CD4-positive, alpha-beta memory T cell (primary cell): Measurements from ENCODE around the gene KRT33B. TPM values are rescaled to one million over a fixed set of nuclear protein-coding genes. Genes with fewer than 3 reads are reported as not detected.
A peak's percentile ranks its signal among the peaks of the same experiment; 100 is the strongest.

ENCODE experiments used
- CTCF ChIA-PET: fragments of 350-600 bp; sonication (Branson Sonifier 250); formaldehyde crosslinking; loops from one replicate; lab custom pipeline; 2021; ENCODE audit warnings: inconsistent platforms; ENCODE audit not compliant: partially characterized antibody; lab: Charles Lee
- POLR2A ChIA-PET: fragments of 350-600 bp; sonication (Branson Sonifier 250); formaldehyde crosslinking; loops from one replicate; lab custom pipeline; 2021; ENCODE audit not compliant: partially characterized antibody; lab: Charles Lee
- DNase-seq, 5 donors: peaks; one replicate each; pipeline versions ENCODE4 v3.0.0 to v3.0.0-alpha.2; 2020 to 2022; ENCODE audit warnings: mixed read lengths in 1 of 5
- H3K27ac ChIP-seq: one replicate; pipeline ENCODE4 v1.7.0; 2013; ENCODE audit warnings: low read depth, low read length
- H3K27me3 ChIP-seq: 2 replicates; pipeline ENCODE4 v1.7.0; 2013; ENCODE audit warnings: mild to moderate bottlenecking, low read length, moderate library complexity; ENCODE audit not compliant: insufficient read depth
- H3K36me3 ChIP-seq: 2 replicates; pipeline ENCODE4 v1.7.0; 2013; ENCODE audit warnings: mild to moderate bottlenecking, low read length, moderate library complexity; ENCODE audit not compliant: insufficient read depth
- H3K4me1 ChIP-seq: 2 replicates; pipeline ENCODE4 v1.7.0; 2013; ENCODE audit warnings: mild to moderate bottlenecking, low read length, moderate library complexity; ENCODE audit not compliant: insufficient read depth
- H3K4me3 ChIP-seq, 2 donors: one replicate each; pipeline ENCODE4 v1.7.0; 2013; ENCODE audit warnings: low read length in 2 of 2, mild to moderate bottlenecking in 1 of 2
- H3K9me3 ChIP-seq, 2 donors: one replicate each; pipeline ENCODE4 v1.7.0; 2013; ENCODE audit warnings: low read length in 2 of 2, control low read depth in 1 of 2; ENCODE audit not compliant: control insufficient read depth in 1 of 2
- H3K27ac Mint-ChIP-seq, 7 donors: one replicate each; pipeline ENCODE4 v1.8.0; 2020 to 2021; ENCODE audit warnings: mixed read lengths in 7 of 7, mild to moderate bottlenecking in 6 of 7, inconsistent platforms in 3 of 7, moderate library complexity in 3 of 7
- H3K27me3 Mint-ChIP-seq, 2 donors: one replicate each; pipeline ENCODE4 v1.8.0; 2020 to 2021; ENCODE audit warnings: mixed read lengths in 2 of 2
- H3K36me3 Mint-ChIP-seq, 2 donors: one replicate each; pipeline ENCODE4 v1.8.0; 2020 to 2021; ENCODE audit warnings: mixed read lengths in 2 of 2, inconsistent platforms in 1 of 2, mild to moderate bottlenecking in 1 of 2
- H3K4me1 Mint-ChIP-seq, 4 donors: one replicate each; pipeline ENCODE4 v1.8.0; 2020 to 2021; ENCODE audit warnings: mixed read lengths in 4 of 4, mild to moderate bottlenecking in 1 of 4
- H3K4me3 Mint-ChIP-seq, 8 donors: one replicate each; pipeline ENCODE4 v1.8.0; 2020 to 2021; ENCODE audit warnings: mixed read lengths in 8 of 8, mild to moderate bottlenecking in 7 of 8, moderate library complexity in 6 of 8, inconsistent platforms in 3 of 8
- H3K9me3 Mint-ChIP-seq, 8 donors: one replicate each; pipeline ENCODE4 v1.8.0; 2020 to 2021; ENCODE audit warnings: mixed read lengths in 8 of 8, mild to moderate bottlenecking in 5 of 8, inconsistent platforms in 3 of 8, moderate library complexity in 1 of 8
- intact Hi-C: fragments of 100-400 bp; cut with micrococcal nuclease; formaldehyde crosslinking; loops from one replicate; pipeline ENCODE4 v1.15.1; 2023
- polyA plus RNA-seq, 2 donors: library from polyadenylated mRNA; unstranded; fragments of 300-500 nt; fragmentation: Illumina TruSeq; gene quantifications; one replicate each; pipeline ENCODE4 v1.2.3, GENCODE V29; 2021
- total RNA-seq, 2 experiments: library from RNA; stranded (reverse); gene quantifications; one replicate each; pipeline ENCODE4 v1.2.3, GENCODE V29; 2021

KRT33B gene
- total and polyA plus RNA-seq, 4 experiments from 2014 or later = not detected

GRCh38 chr17:41340494-41340893, 29.1 kb downstream of the KRT33B start:
- POLR2A ChIA-PET = interaction anchor here (1.1 to 5.8 kb wide), 11 partner anchors 8 to 349 kb away, joined by 3 to 75 read pairs (median 7); partner anchors contain the start of genes EIF1, KRT33A and KRTAP16-1
- intact Hi-C loops = no loop called here
- H3K9me3 ChIP-seq = no peaks in the 10 kb centered on the region

GRCh38 chr17:41339571-41340172, 29.9 kb downstream of the KRT33B start:
- peaks cover 16% of the 10 kb centered on the region in 2 donors for H3K36me3 Mint-ChIP-seq
- peak overlapping the region; percentile 95 to 100 (median 99) for H3K27ac Mint-ChIP-seq
- peak overlapping the region; percentile 49 to 80 (median 69) for H3K4me3 Mint-ChIP-seq
- Histone ChIP-seq H3K4me3 (peak overlapping the region; percentile 15 to 20), H3K9me3 (no peaks in the 10 kb centered on the region), H3K27me3 (no peaks in the 10 kb centered on the region), H3K4me1 (peaks cover 94% of the 10 kb centered on the region), H3K36me3 (no peaks in the 10 kb centered on the region), H3K27ac (peak overlapping the region; percentile 72)
- DNase-seq = peak in 1 of 5 donors; percentile 41
- no peaks in the 10 kb centered on the region for H3K27me3 Mint-ChIP-seq
- ChIA-PET CTCF (interaction anchor here (0.8 to 6.2 kb wide), 7 partner anchors 11 to 339 kb away, joined by 3 to 48 read pairs (median 9); partner anchors contain the start of genes KRT33A and KRTAP16-1), POLR2A (interaction anchor here (0.6 to 5.8 kb wide), 13 partner anchors 8 to 350 kb away, joined by 3 to 75 read pairs (median 5); partner anchors contain the start of genes EIF1 and KRTAP16-1)
- peaks cover 66 to 95% (median 80%) of the 10 kb centered on the region in 4 donors for H3K4me1 Mint-ChIP-seq
- peaks cover 0 to 28% (median 21%) of the 10 kb centered on the region in 8 donors for H3K9me3 Mint-ChIP-seq
- intact Hi-C loops = loop anchor here (1.0 to 2.0 kb wide), 2 partner anchors 17 to 31 kb away; no protein-coding TSS in a partner anchor

More at GRCh38 chr17:41340494-41340893, 29.1 kb downstream of the KRT33B start:
- H3K27ac Mint-ChIP-seq = peak overlapping the region; percentile 95 to 100 (median 99)
- CTCF ChIA-PET = interaction anchor here (1.4 to 6.2 kb wide), 5 partner anchors 10 to 325 kb away, joined by 3 to 48 read pairs (median 11); partner anchors contain the start of genes KRT33A and KRTAP16-1
- H3K4me1 Mint-ChIP-seq = peaks cover 61 to 86% (median 73%) of the 10 kb centered on the region in 4 donors
- peak overlapping the region; percentile 47 to 76 (median 68) for H3K4me3 Mint-ChIP-seq
- peaks cover 16% of the 10 kb centered on the region in 2 donors for H3K36me3 Mint-ChIP-seq
- H3K36me3 ChIP-seq = no peaks in the 10 kb centered on the region
- H3K27me3 ChIP-seq = no peaks in the 10 kb centered on the region
- H3K27me3 Mint-ChIP-seq = no peaks in the 10 kb centered on the region
- peak in 1 of 5 donors; percentile 34 for DNase-seq
- no peak overlapping the region for H3K4me3 ChIP-seq
- H3K4me1 ChIP-seq = peaks cover 86% of the 10 kb centered on the region
- H3K9me3 Mint-ChIP-seq = peaks cover 0 to 28% (median 21%) of the 10 kb centered on the region in 8 donors
- peak overlapping the region; percentile 72 for H3K27ac ChIP-seq

GRCh38 chr17:41338961-41339485, 30.6 kb downstream of the KRT33B start:
- H3K36me3 ChIP-seq = no peaks in the 10 kb centered on the region
- no peaks in the 10 kb centered on the region for H3K27me3 ChIP-seq
- H3K27ac Mint-ChIP-seq = peak overlapping the region; percentile 95 to 100 (median 99)
- peaks cover 100% of the 10 kb centered on the region for H3K4me1 ChIP-seq
- H3K27ac ChIP-seq = peak overlapping the region; percentile 72
- H3K36me3 Mint-ChIP-seq = peaks cover 16% of the 10 kb centered on the region in 2 donors
- peak overlapping the region; percentile 49 to 80 (median 69) for H3K4me3 Mint-ChIP-seq
- no peak overlapping the region for H3K4me3 ChIP-seq
- H3K4me1 Mint-ChIP-seq = peaks cover 71 to 97% (median 86%) of the 10 kb centered on the region in 4 donors
- intact Hi-C loops = loop anchor here (1.0 to 2.0 kb wide), 2 partner anchors 16 to 31 kb away; no protein-coding TSS in a partner anchor
- POLR2A ChIA-PET = interaction anchor here (0.6 to 5.8 kb wide), 10 partner anchors 10 to 351 kb away, joined by 3 to 75 read pairs (median 5); partner anchors contain the start of genes EIF1 and KRTAP16-1
- no peaks in the 10 kb centered on the region for H3K27me3 Mint-ChIP-seq
- no peaks in the 10 kb centered on the region for H3K9me3 ChIP-seq
- H3K9me3 Mint-ChIP-seq = peaks cover 0 to 24% (median 19%) of the 10 kb centered on the region in 8 donors
- CTCF ChIA-PET = interaction anchor here (1.0 to 6.2 kb wide), 5 partner anchors 16 to 324 kb away, joined by 3 to 48 read pairs (median 9); partner anchors contain the start of gene KRTAP16-1
- peak; percentile 87 to 94 (median 91) for DNase-seq

GRCh38 chr17:41335747-41336146, 33.9 kb downstream of the KRT33B start:
- Histone ChIP-seq H3K27me3 (no peaks in the 10 kb centered on the region), H3K9me3 (no peaks in the 10 kb centered on the region), H3K4me1 (peaks cover 75% of the 10 kb centered on the region), H3K4me3 (no peak overlapping the region), H3K27ac (no peak overlapping the region), H3K36me3 (no peaks in the 10 kb centered on the region)
- peaks cover 0 to 2% (median 0%) of the 10 kb centered on the region in 8 donors for H3K9me3 Mint-ChIP-seq
- ChIA-PET CTCF (interaction anchor here (1.7 kb wide), 1 partner anchor 13 kb away, joined by 9 read pairs; no protein-coding TSS in a partner anchor), POLR2A (interaction anchor here (1.0 kb wide), 1 partner anchor 13 kb away, joined by 4 read pairs; no protein-coding TSS in a partner anchor)
- DNase-seq = no peak
- no peaks in the 10 kb centered on the region for H3K36me3 Mint-ChIP-seq
- no peaks in the 10 kb centered on the region for H3K27me3 Mint-ChIP-seq
- peak overlapping the region in 3 of 8 donors; percentile 53 to 67 (median 60) for H3K4me3 Mint-ChIP-seq
- H3K4me1 Mint-ChIP-seq = peaks cover 61 to 89% (median 71%) of the 10 kb centered on the region in 4 donors
- intact Hi-C loops = no loop called here
- H3K27ac Mint-ChIP-seq = peak overlapping the region; percentile 19 to 93 (median 78)

GRCh38 chr17:41334385-41335305, 35.0 kb downstream of the KRT33B start:
- Histone ChIP-seq H3K4me3 (peak overlapping the region in 1 of 2 donors; percentile 18), H3K4me1 (peaks cover 64% of the 10 kb centered on the region), H3K9me3 (no peaks in the 10 kb centered on the region), H3K36me3 (no peaks in the 10 kb centered on the region), H3K27ac (no peak overlapping the region), H3K27me3 (no peaks in the 10 kb centered on the region)
- Mint-ChIP-seq H3K27me3 (no peaks in the 10 kb centered on the region), H3K27ac (peak overlapping the region; percentile 59 to 92 (median 86)), H3K4me1 (peaks cover 51 to 80% (median 60%) of the 10 kb centered on the region in 4 donors), H3K9me3 (peaks cover 0 to 1% (median 0%) of the 10 kb centered on the region in 8 donors), H3K36me3 (no peaks in the 10 kb centered on the region), H3K4me3 (peak overlapping the region in 5 of 8 donors; percentile 46 to 72 (median 51))
- ChIA-PET CTCF (interaction anchor here (1.6 kb wide), 1 partner anchor 314 kb away, joined by 4 read pairs; no protein-coding TSS in a partner anchor), POLR2A (interaction anchor here (1.4 kb wide), 1 partner anchor 26 kb away, joined by 8 read pairs; the partner anchor contains the start of gene KRTAP16-1)
- DNase-seq = peak in 1 of 5 donors; percentile 40
- intact Hi-C loops = no loop called here

GRCh38 chr17:41333836-41334235, 35.8 kb downstream of the KRT33B start:
- Histone ChIP-seq H3K9me3 (no peaks in the 10 kb centered on the region), H3K36me3 (no peaks in the 10 kb centered on the region), H3K27ac (no peak overlapping the region), H3K27me3 (no peaks in the 10 kb centered on the region), H3K4me1 (peaks cover 64% of the 10 kb centered on the region), H3K4me3 (no peak overlapping the region)
- Mint-ChIP-seq H3K36me3 (no peaks in the 10 kb centered on the region), H3K27me3 (no peaks in the 10 kb centered on the region), H3K4me1 (peaks cover 43 to 77% (median 53%) of the 10 kb centered on the region in 4 donors), H3K4me3 (peak overlapping the region in 4 of 8 donors; percentile 43 to 72 (median 46)), H3K9me3 (peaks cover 0 to 1% (median 0%) of the 10 kb centered on the region in 8 donors), H3K27ac (peak overlapping the region in 6 of 7 donors; percentile 26 to 92 (median 76))
- no peak for DNase-seq
- CTCF ChIA-PET = interaction anchor here (1.6 to 4.5 kb wide), 2 partner anchors 12 to 315 kb away, joined by 4 to 26 read pairs; no protein-coding TSS in a partner anchor
- intact Hi-C loops = no loop called here
- POLR2A ChIA-PET = interaction anchor here (0.6 to 1.4 kb wide), 2 partner anchors 25 to 208 kb away, joined by 3 to 8 read pairs; partner anchors contain the start of gene KRTAP16-1
